Activated CD4-positive, alpha-beta T cell treated with anti-CD3 and anti-CD28 coated beads for 24 hours (primary cell): ENCODE results near the gene GET4.
A peak's percentile ranks its signal among the peaks of the same experiment; 100 is the strongest.

Experiments used
- DNase-seq, 2 donors: peaks; one replicate each; pipeline ENCODE4 v3.0.0-alpha.2; 2020; ENCODE audit warnings: low read depth in 2 of 2

GET4 gene, protein sequence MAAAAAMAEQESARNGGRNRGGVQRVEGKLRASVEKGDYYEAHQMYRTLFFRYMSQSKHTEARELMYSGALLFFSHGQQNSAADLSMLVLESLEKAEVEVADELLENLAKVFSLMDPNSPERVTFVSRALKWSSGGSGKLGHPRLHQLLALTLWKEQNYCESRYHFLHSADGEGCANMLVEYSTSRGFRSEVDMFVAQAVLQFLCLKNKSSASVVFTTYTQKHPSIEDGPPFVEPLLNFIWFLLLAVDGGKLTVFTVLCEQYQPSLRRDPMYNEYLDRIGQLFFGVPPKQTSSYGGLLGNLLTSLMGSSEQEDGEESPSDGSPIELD

DNA sequence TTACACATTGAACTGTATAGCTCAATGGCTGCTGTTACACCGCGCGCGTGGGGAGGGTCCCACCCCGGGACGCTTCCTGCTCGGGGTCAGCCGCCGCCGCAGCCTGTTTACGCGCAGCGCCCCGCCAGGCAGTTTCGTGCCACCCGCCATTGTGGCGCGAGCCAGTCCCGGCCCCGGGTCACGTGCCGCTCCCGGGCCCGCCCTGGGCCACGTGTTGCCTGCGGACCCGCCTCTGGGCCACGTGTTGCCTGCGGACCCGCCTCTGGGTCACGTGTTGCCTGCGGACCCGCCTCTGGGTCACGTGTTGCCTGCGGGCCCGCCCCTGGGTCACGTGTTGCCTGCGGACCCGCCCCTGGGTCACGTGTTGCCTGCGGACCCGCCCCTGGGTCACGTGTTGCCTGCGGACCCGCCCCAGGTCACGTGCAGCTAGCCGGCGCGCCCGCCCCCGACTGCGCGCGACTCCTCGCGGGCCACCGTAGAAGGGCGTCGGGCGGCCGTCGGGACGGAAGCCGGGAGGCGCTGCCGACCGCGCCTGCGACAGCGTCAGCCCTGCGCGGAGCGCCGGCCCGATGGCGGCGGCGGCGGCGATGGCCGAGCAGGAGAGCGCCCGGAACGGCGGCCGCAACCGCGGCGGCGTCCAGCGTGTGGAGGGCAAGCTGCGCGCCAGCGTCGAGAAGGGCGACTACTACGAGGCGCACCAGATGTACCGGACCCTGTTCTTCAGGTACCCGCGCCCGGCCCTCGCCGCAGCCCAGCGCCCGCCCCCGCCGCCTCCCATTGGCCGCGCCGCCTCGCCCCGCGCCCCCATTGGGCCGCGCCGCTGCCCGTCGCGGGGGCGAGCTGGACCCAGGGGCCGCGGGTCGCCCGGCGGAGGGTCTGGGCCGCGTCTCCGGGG lies at the start of gene GET4:
Gene GET4 (plus strand): TSS at position 478 of the 895 bp plus-strand sequence. CDS start 92 bp downstream, at position 570.
- peak; percentile 88 to 90 for DNase-seq

DNA sequence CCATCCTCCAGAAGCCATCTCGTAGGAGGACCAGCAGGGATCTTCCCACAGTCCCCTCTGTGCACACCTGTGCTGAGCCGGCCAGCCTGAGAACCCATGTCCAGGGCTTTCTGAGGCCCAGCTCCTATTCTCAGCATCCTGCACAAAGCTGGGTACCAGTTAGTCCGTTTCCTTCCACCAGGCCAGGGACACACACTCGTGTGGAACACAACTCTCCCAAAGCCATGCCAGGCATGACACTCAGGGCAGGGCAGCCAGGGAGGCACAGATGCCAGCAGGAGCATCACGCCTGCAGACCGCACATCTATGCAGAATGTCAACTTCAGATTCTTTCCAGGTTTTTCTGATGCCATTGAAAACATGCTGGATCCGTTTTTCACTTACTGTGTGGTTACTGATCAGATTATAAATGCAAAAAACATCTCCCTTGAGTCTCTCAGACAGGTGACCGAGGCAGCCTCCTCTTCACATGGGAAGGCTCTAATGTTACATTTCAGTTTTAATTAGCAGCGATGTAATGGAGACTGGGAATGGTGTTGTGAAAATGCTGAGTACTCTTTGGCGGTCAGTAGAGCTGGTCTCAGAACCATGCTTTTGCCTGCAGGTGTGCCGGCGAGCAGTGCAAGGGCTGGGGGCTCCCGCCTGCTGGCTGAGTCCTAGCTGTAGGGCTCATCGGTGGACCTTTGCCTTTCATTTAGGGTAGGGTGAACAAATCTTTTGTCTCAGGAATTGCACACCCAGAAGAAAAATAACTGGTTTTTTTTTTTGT lies 47.4 kb upstream of the GET4 start:
- no peak for DNase-seq

DNA sequence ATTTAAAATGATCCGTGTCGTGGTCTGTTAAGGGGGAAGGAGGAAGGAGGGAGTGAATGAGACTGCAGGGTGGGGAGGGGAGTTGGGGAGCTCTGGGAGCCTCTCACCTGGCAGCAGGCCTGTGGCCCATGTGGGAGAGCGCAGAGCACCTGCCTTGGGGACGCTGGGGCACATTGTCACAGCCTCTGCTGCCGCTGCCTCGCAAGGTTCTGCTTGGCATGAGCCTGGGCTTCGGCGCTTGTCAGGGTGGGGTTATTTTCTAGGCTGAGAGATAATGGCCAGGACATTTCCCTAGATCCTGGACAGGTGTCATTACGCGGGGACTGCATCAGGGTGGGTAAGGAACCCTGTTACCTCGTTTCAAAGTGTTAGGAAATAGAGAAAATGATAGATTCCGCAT lies 46.3 kb upstream of the GET4 start:
- DNase-seq, result no peak

DNA sequence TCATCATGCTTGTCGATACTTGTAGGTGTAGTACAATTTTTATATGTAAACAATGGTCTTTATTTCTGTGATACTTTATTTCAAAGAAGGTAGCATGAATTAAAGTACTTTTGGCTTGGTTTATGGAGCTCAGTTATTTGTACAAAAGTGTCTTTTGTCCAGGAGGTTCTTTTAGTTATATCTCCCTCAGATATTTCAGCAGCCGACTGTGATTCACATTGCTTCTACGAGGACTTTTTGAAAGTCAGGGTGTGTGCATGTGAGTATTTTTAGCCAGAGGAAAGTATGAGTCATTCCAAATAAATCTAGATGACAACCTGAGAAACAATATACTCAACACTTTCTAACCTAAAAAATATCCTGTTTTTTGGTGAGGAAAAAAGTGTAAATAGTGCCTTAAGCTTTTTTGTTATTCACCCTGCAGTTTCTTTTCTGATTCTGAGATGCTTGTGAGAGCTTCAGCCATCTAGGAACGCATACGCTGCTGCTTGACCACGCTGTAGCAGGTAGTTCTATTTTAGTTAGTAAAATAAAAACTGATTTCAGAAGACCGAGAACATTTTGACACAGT lies 44.7 kb upstream of the GET4 start:
- DNase-seq, result no peak

DNA sequence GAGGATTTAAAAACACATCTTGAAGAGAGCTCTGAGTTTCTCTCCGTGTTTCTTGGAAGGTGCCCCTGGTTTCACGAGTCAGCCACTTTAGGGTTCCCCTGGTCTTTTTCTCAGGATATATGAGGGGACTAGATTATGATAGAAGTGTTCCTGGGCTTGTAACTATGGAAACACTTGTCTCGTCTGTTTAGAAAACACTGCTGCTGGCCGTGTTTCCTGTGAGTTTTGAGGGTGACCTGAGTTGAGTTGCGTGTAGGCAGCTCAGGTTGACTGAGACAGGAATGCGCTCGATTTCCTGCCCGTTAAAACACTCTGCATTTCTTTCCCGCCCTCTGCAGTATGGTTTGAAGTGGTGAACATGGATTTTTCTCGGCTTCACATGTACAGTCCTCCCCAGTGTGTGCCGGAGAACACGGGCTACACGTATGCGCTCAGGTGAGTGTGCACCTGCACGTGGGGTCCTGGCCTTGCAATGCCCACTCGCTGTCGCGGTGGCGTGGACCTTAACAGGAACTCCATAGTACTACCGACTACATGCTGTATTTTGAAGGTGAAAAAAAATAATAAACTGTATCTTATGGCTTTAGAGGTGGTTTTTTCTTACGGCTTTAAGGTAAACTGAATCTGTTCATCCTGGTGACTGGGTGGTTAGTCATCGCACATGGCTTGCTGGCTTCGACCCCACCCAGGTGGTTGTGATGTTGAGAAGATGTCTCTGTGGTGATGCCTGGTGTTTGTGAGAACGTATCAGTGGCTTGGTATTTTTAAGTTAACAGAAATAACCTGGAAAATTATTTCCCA lies 44.0 kb upstream of the GET4 start, which contains the start of gene SUN1:
Gene SUN1 (plus strand): TSS at position 310 of the 801 bp plus-strand sequence. CDS start 49 bp downstream, at position 359.
- DNase-seq, result peak in 1 of 2 donors; percentile 45

DNA sequence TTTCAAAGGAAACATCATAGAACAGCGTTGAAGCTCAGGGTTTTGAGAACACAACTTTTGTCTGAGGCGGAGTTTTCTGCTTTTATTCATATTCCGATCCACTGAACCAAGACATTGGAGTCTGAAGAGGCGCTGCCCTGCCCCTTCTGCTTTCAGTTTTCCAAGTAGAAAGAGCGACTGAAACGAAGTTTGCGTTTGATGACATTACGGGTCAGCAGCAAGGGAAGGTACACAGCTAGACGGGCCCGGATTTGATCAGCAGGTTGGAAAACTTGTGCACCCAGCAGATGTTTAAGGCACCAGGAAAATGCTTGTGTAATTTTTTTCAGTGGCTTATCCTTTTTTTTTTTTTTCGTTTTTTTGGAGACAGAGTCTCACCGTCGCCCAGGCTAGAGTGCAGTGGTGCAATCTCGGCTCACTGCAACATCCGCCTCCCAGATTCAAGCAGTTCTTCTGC lies 43.4 kb upstream of the GET4 start:
- DNase-seq, result no peak

DNA sequence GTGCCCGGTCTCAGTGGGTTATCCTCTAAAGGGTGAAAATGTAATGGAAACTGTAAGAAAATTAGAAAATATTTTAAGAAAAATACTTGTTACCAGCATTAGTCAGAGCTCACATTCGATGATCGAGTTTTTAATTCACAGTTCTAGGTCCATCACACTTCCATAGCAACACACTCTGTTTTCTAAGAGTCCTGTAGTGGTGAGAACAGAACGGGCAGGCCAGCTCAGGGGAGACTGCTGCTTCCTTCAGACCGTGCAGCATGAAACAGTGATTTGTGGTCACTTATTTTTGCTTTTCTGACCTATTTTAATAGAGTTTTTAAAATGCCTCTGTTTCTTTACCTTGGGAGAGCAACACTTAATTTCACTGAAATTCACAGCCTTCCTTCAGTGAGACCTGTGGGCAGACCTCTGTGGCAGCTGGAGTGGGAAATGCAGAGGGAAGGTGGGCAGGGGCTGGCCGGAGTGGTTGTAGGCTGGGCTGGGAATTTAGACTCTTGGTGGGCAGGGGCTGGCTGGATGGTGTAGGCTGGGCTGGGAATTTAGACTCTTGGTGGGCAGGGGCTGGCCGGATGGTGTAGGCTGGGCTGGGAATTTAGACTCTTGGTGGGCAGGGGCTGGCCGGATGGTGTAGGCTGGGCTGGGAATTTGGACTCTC lies 42.6 kb upstream of the GET4 start:
- no peak for DNase-seq

DNA sequence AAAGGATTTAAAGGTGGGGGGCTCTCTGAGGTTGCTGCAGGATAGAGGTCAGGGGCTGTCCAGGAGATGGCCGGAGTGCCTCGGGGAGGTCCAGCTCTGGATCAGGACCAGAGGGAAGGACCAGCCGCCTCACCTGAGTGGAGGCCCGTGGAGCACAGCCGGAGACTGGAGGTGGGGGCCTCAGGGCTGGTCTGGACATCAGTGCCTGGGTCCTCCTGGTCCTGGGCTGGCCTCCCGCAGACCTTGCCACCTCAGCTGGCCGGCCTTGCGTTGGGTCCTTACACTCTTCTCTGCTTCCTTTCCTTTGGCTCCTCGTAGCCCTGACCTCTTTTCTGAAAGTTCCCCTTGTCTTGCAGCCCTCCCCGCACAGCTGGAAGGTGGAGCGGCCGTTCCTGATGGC lies 42.1 kb upstream of the GET4 start:
- DNase-seq, result no peak

DNA sequence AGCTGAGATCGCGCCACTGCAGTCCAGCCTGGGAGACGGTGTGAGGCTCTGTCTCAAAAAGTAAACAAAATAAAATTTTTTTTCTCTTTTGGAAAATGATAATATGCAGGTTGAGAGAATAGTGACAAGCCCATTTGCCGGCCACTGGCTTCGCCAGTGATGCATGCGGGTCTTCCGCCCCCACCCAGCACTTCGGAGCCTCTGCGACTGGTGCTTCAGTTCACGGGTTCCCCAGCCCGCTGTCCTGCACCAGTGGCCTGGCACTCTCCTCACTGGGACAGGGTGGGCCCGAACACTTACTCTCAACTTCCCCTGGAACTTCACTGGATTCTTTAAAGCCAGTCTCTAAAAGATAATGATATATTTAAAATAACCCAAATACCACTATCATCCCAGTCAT lies 41.3 kb upstream of the GET4 start:
- DNase-seq, result no peak

DNA sequence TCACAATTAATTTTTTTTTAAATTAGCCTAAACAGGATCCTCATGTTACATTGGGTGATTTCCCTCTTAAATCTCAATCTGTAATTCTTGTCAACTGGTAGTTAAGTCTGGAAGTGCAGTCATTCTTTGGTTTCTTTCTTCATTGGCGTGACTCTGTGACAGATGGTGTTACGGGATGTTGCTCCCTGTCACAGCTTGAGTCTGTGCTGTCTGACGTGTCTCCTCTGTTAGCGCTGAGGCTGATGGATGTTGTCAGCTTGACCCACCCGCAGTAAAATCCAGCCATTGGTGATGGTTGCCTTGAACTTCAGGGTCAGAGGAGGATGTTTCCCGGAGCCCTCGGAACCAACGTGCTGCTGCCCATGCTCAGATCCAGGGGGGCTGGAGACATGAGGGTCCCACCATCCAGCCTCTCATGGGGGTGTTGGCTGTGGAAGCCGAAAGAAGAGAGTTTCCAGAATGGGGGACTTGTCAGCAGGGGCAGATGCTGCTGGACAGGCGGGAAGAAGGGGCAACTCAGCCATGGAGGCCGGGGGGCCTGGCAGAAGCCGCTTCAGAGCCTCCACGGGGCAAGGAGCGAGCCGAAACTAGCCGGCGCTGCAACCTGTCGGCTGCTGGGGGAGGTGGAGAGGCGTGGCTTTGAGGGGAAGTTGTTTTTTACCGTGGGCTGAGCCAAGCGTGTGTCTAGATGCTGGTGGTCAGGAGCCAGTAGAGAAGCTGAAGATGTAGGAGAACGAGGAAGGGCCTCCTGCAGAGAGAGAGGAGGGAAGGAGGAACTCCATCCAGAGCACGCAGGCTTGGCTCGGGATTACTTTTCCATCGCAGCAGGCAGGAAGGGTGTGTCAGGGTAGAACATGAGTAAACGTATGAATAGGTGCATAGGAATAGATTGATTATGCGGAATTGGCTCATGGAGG lies 40.6 kb upstream of the GET4 start:
- DNase-seq, result no peak

DNA sequence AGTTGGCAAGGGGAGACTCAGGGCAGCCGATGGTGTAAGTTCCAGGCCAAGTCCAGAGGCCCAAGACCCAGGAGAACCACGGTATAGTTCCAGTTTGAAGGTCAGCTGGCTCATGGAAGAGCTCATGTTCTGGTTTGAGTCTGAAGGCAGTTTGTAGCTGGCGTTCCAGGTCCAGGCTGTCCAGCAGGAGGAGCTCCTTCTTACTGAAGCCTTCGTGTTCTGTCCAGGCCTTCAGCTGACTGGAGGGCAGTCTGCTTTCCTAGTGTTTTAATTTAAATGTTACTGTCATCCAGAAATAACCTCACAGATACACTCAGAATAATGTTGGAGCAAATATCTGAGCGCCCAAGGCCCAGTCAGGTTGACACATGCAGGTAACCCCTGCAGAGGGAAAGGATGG lies 39.9 kb upstream of the GET4 start:
- no peak for DNase-seq

DNA sequence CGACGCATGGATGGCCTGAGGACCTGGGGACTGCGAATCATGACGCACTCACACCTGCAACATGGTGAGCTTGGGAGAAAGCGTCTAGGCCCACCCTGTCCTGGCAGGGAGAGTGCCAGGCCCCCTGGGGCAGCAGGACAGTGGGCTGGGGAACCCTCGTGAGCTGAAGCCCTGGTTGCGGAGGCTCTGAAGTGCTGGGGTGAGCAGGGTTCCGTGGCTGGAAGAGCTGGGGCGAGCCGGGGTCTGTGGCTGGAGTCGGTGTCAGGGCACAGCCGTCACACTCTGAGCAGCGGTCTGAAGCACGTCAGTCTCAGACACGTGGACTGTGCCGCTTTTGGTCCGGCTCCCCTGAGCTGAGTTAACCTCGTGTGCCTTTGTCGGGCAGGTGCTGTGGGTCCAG lies 39.4 kb upstream of the GET4 start:
- DNase-seq, result no peak

DNA sequence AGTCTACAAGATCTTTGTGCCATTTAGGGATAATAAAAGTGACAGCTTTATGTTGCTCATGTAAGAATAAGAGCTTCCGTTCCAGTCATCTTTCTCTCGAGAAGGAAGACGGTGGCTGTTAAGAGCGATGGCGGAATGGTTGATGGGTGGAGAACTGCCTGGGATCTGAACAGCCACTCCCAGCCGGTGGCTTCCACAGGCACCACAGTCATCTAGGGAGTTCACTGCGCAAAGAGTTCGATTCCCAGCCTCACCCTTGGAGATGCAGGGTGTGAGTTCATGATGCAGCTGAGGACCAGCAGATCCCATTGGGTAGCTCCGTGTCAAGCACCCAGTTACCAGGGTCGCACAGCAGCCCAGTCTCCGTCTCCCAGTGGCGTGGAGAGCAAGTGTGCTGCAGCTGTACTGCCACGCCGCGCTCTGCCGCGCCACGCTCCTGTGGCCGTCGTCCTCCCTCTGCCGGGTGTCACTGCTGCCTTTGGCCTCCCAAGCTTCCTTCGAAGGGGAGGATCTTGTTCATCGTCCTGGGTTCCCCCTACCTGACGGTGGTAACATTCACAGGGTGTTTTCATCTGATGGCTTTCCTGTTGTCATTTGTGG lies 36.3 kb upstream of the GET4 start:
- DNase-seq, result no peak

DNA sequence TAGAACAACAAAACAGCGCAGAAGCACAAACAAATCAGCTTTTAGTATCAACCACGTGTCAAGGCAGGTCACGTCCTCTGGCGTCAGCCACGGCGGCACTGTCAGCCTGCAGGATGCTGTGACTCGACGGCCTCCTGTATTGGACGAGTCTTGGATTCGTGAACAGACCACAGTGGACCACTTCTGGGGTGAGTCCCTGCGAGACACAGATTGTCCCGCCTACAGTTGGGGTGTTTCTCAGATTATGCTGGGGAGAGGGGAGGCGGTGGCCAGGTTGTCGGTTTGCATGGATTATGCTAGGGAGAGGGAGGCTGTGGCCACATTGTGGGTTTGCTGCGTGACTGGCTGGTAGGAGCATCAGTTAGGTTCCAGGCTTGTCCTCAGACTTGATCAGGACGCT lies 34.4 kb upstream of the GET4 start:
- no peak for DNase-seq

DNA sequence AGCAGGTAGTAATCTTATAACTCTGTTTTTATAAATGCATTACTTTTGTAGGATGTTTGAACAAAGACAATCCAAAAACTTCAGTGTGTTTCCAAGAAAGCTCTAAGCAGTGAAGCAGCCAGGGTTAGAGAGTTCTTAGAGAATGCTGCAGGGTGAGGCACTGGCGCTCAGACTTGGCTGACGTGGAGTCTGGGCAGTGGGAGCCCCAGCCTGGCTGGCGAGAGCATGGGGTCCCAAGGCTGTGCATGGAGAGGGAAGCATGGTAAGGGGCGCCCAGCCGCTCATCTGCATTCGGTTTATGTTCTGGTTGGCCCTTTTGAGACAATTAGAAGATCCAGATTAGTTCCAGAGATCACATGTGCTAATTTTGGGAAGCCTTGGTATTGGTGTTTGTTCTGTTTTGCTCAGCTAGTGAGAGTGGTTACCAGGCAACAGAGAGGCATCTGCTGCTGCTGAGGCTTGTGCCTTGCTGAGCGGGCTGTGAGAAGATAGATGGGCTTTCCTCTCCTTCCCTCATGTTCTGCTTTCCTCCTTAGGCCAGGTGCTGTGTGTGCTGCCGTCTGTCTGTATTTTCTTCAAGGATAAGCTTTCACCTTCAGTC lies 33.8 kb upstream of the GET4 start:
- DNase-seq, result no peak

DNA sequence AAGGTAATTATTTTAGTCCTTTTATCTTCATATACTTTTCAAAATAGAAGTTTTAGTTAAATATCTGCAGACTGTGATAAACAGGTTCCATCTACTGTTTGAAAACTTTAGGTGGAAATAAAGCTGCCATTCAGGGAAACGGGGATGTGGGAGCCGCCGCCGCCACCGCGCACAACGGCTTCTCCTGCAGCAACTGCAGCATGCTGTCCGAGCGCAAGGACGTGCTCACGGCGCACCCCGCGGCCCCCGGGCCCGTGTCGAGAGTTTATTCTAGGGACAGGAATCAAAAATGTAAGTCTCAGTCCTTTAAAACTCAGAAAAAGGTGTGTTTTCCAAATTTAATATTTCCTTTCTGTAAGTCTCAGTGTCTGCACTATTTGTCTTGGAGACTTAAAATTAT lies 33.1 kb upstream of the GET4 start:
- DNase-seq, result no peak

DNA sequence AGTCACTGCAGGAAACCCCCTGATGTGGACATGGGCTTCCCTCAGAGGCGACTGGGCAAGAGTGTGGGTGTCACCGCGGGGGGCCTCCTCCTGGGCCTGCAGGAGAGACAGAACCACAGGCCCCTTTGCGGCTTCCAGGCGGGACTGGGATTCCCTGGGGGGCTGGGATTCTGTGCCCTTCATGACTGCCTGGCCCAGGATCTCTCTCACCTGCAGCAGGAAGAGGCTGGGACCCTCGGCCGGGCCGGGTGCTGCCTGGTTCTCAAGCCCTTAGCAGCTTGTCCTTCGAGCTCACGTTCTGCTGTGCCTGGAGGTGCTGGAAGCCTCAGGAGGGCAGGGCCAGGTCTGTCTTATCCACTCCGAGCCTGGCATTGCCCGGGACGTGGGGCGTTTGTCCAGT lies 32.3 kb upstream of the GET4 start:
- DNase-seq, result no peak

DNA sequence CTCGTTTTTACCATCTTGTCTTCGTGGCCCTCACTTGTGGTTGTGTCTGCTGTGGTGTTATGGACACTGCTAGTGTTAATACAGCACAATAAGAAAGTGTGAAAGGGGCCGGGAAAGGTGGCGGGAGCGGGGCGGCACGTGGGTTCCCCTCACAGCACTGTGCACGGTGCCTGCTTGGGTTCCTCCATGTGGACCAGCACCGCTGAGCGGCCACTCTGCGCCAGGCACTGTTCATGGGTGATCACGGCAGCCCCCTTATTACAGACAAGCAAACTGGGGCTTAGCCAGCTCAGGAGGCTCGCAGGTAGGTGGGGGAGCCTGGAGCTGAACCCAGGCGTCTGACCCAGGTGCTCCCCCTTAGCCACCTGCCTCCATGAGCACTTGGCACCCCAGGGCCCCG lies 31.8 kb upstream of the GET4 start:
- DNase-seq, result no peak
